ENCODE data around the gene PTPRD. TPM values are rescaled to one million over a fixed set of nuclear protein-coding genes. Genes with fewer than 3 reads are reported as not detected.

PTPRD gene
- total RNA-seq, 1 donor: 26.3 TPM

DNA sequence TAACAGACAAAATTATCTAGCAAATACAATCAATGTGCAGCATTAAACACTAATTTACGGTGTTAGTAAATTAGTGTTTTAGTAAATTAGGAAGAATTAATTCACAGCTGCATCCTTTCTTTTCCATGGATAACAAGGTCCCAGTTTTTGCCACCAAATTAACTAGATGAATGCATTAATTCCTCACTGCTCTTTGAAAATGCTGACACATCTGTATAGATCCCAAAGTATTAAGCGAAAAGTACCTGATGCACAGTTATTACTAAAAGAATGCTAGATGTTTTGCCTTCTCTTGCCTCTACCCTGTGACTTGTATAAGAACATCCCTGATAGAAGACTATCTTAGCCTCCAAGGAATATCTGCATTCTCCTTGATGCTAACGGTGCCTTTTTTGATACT, 2200.5 kb downstream of the PTPRD start:
- H3K4me3 ChIP-seq (ENCODE audit: low read depth, low read length): no peak overlapping the region
- TF ChIP-seq, protein P1, sequence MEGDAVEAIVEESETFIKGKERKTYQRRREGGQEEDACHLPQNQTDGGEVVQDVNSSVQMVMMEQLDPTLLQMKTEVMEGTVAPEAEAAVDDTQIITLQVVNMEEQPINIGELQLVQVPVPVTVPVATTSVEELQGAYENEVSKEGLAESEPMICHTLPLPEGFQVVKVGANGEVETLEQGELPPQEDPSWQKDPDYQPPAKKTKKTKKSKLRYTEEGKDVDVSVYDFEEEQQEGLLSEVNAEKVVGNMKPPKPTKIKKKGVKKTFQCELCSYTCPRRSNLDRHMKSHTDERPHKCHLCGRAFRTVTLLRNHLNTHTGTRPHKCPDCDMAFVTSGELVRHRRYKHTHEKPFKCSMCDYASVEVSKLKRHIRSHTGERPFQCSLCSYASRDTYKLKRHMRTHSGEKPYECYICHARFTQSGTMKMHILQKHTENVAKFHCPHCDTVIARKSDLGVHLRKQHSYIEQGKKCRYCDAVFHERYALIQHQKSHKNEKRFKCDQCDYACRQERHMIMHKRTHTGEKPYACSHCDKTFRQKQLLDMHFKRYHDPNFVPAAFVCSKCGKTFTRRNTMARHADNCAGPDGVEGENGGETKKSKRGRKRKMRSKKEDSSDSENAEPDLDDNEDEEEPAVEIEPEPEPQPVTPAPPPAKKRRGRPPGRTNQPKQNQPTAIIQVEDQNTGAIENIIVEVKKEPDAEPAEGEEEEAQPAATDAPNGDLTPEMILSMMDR (IDR thresholded peaks at IDR 0.05; ENCODE audit: insufficient read depth, low read depth, low read length): no peak
- DNase-seq (ENCODE audit: low read depth): no peak

DNA sequence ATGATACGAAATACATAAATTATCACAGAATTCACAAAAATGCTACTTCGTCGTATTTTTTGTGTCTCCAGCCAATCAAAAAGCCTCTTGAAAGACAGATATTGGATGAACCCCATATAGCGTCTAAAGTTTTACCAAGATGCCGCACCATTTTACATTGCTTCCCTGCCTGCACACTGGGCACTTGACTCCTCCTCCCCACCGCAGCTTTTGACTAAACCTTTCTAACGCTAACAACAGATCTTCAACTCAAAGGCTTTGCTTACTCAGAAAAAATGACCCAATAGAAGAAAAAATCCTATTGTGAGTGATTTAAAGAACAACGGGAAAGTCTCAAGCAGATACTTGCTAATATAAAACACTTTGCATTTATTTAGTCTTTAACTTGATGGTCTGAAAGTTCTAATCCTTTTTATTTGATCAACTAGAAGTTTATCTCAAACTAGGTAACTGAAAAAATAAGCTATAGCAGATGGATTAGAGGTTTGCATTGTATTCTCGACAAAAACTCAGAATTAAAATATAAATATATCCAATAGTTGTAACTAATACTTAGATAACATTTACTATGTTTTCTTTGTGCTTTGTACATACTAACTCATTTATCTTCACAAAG, 2204.1 kb downstream of the PTPRD start:
- TF ChIP-seq, protein P1 (IDR thresholded peaks at IDR 0.05; ENCODE audit: insufficient read depth, low read depth, low read length): no peak
- no peak overlapping the region for H3K4me3 ChIP-seq (ENCODE audit: low read depth, low read length)
- DNase-seq (ENCODE audit: low read depth): no peak

DNA sequence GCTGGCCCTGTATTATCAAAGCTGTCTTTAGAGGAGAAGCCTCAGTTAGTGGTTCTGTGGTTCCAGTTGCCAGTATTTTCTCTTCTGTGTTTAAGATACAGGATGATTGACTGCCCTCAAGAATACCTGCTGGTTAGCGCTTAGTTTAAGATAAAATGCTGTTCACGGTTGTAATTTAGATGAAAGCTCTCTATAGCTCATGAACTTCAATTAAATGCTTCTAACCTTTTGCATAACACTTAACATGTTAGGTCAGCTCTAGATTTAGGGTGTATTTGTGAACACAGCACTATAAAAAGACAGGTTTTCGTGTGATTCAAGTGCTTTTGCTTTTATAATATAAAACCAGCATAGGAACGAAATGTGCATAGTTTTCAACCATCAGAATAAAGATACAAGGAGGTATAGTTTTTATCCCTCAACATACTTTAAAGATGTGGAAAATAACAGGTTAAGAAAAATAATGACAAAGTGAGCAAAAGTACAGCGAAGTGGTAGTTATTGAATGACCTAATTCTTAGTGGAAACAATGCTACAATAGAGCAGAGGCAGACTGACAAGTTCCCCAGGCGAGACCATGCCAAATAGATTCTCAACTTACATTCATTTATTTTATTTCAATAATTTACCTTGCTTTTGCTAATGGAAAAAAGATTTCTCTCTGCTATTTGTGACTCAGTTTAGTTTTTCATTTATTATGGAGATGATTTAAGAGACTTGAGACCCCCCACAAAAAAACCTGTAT, 2210.7 kb downstream of the PTPRD start:
- DNase-seq (ENCODE audit: low read depth): no peak
- no peak overlapping the region for H3K4me3 ChIP-seq (ENCODE audit: low read depth, low read length)
- TF ChIP-seq, protein P1 (IDR thresholded peaks at IDR 0.05; ENCODE audit: insufficient read depth, low read depth, low read length): no peak

DNA sequence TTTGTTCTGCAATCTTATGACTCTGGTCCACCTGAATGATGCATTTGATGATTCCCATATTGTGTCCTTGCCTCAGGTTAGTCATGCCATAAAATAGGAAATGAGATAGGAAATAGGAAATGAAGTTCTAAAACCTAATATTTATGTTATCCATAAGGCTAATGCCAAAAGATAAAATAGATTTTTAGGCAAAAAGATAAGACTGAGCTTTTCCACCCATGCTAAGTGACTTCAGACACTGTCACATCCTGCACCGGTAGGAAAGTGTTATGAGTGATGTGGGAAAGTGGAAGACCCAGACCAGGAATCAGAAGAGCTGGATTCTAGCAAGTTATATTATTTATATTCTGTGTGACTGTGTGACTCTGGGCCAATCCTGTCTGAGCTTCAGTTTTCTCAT, 2212.4 kb downstream of the PTPRD start:
- no peak for DNase-seq (ENCODE audit: low read depth)
- TF ChIP-seq, protein P1 (IDR thresholded peaks at IDR 0.05; ENCODE audit: insufficient read depth, low read depth, low read length): no peak

DNA sequence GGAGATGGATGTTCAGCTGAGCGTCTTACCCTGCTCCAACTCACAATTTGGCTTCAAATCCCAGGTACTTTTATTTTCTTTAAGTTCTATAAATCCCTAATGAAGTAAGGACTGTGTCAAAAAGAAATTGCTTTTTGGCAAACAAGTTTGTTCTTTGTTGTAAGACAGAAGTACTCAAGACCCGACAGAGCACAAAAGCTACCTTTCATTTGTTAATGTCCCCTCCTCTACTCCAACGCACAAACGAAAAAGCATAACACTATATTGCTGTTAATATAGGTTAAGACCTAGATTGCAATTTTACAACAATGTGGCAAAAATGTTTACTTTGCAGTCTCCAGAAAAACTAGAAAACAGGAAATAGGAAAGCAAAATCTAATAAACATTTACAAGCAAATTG, 2217.8 kb downstream of the PTPRD start:
- TF ChIP-seq, protein P1 (IDR thresholded peaks at IDR 0.05; ENCODE audit: insufficient read depth, low read depth, low read length): no peak
- DNase-seq (ENCODE audit: low read depth): no peak
- no peak overlapping the region for H3K4me3 ChIP-seq (ENCODE audit: low read depth, low read length)

More for the DNA sequence above, 2212.4 kb downstream of the PTPRD start:
- no peak overlapping the region for H3K4me3 ChIP-seq (ENCODE audit: low read depth, low read length)

DNA sequence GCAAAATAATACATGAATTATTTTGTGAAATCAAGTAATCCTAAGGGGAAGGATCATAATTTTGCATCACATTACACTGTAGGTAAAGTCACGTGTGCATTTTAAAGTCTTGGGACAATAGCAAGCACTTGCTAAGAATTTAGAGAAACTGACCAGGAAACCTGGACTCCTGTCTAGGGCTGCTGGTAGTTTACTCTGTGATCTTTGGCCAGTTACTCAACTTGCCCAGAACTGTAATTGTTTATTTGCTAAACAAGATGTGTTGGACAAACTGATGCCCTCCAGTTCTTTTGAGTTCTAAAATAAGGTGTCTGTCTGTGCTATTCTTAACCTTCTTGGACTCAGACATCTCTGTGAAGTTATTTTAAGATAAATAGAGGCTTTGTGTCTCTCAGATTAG, 2218.5 kb downstream of the PTPRD start:
- no peak for DNase-seq (ENCODE audit: low read depth)
- H3K4me3 ChIP-seq (ENCODE audit: low read depth, low read length): no peak overlapping the region
- TF ChIP-seq, protein P1 (IDR thresholded peaks at IDR 0.05; ENCODE audit: insufficient read depth, low read depth, low read length): no peak

Measured in fibroblast of villous mesenchyme (primary cell).